GM12891 (cell line): ENCODE data around the gene NR2C2.
A peak's percentile ranks its signal among the peaks of the same experiment; 100 is the strongest.
"Not testable (repeated sequence)": the region's sequence is repeated elsewhere in the genome, so short reads cannot be mapped to it uniquely, and the experiment has no call there.

Source experiments
- DNase-seq: peaks from one replicate; pipeline ENCODE4 v3.0.0; 2011; ENCODE audit warnings: low spot score; ENCODE audit not compliant: insufficient read length
- FAIRE-seq: peaks from 2 replicates; lab custom pipeline; 2011; peaks lifted over from hg19 to GRCh38; lab: Jason Lieb, UNC
- PAX5 ChIP-seq: IDR thresholded peaks from 2 replicates; pipeline ENCODE4 v1.6.1; 2011; ENCODE audit warnings: low read length, moderate library complexity, mild to moderate bottlenecking; ENCODE audit not compliant: insufficient read depth, severe bottlenecking
- POLR2A ChIP-seq: IDR thresholded peaks from 2 replicates; pipeline ENCODE4 v1.6.1; 2011; ENCODE audit warnings: low read depth, low read length, control low read depth
- POLR2AphosphoS5 ChIP-seq: IDR thresholded peaks from 2 replicates; pipeline ENCODE4 v1.6.1; 2011; ENCODE audit warnings: low read depth, low read length, control low read depth
- POU2F2 ChIP-seq: IDR thresholded peaks from 2 replicates; pipeline ENCODE4 v1.6.1; 2011; ENCODE audit warnings: low read depth, mild to moderate bottlenecking, control low read depth, low read length, moderate library complexity
- SPI1 ChIP-seq: IDR thresholded peaks from 2 replicates; pipeline ENCODE4 v1.6.1; 2011; ENCODE audit warnings: low read depth, low read length, control low read depth
- TAF1 ChIP-seq: IDR thresholded peaks from 2 replicates; pipeline ENCODE4 v1.6.1; 2011; ENCODE audit warnings: low read depth, low read length, control low read depth

Gene NR2C2

GRCh38 chr3:14988988-14989394 is 41.6 kb downstream of the NR2C2 start:
- DNase-seq (peak; percentile 44), FAIRE-seq (peak; percentile 97)
- TF ChIP-seq PAX5: no peak
- TF ChIP-seq SPI1: peak; percentile 31; the same call in 1 of the 2 replicates
- peak; percentile 61; the same call in 1 of the 2 replicates for TF ChIP-seq POLR2A
- TF ChIP-seq TAF1: 0 out of 2 replicates have a peak, but pooled peaks have one; percentile 28
- peak; percentile 58; the same call in 1 of the 2 replicates for TF ChIP-seq POU2F2
- 0 out of 2 replicates have a peak, but pooled peaks have one; percentile 27 for TF ChIP-seq POLR2AphosphoS5

- peak; percentile 28 for FAIRE-seq
- DNase-seq: no peak
- TF ChIP-seq TAF1 (no peak), POLR2AphosphoS5 (no peak), POLR2A (no peak), SPI1 (no peak), POU2F2 (no peak), PAX5 (no peak)
These were observed 42.8 kb downstream of the NR2C2 start for GRCh38 chr3:14989943-14990779.

- DNase-seq (no peak), FAIRE-seq (no peak)
- TF ChIP-seq POU2F2: no peak
- no peak for TF ChIP-seq POLR2AphosphoS5
- TF ChIP-seq TAF1: no peak
- no peak for TF ChIP-seq PAX5
- no peak for TF ChIP-seq POLR2A
- no peak for TF ChIP-seq SPI1
These were observed 43.4 kb downstream of the NR2C2 start for GRCh38 chr3:14990780-14991148.

- FAIRE-seq (no peak), DNase-seq (no peak)
- TF ChIP-seq POU2F2 (no peak), POLR2AphosphoS5 (no peak), PAX5 (no peak), POLR2A (no peak), TAF1 (no peak), SPI1 (no peak)
These were observed 43.9 kb downstream of the NR2C2 start for GRCh38 chr3:14991151-14991742.

GRCh38 chr3:14991818-14992612 is 44.6 kb downstream of the NR2C2 start:
- TF ChIP-seq POU2F2 (no peak), SPI1 (no peak), TAF1 (no peak), POLR2A (no peak), POLR2AphosphoS5 (no peak), PAX5 (no peak)
- no peak for FAIRE-seq
- DNase-seq: no peak

- TF ChIP-seq PAX5 (no peak), POLR2A (no peak), SPI1 (no peak), POLR2AphosphoS5 (no peak), TAF1 (no peak), POU2F2 (no peak)
- FAIRE-seq: no peak
- no peak for DNase-seq
These were observed 50.6 kb downstream of the NR2C2 start for GRCh38 chr3:14997941-14998340.

GRCh38 chr3:14999182-14999581 is 51.8 kb downstream of the NR2C2 start:
- DNase-seq, FAIRE-seq: not testable (repeated sequence)

GRCh38 chr3:15007681-15008141 is 60.3 kb downstream of the NR2C2 start:
- DNase-seq: no peak
- FAIRE-seq: no peak
- TF ChIP-seq SPI1: no peak
- no peak for TF ChIP-seq TAF1
- TF ChIP-seq PAX5: no peak
- TF ChIP-seq POU2F2: no peak
- no peak for TF ChIP-seq POLR2AphosphoS5
- TF ChIP-seq POLR2A: no peak

- FAIRE-seq (no peak), DNase-seq (no peak)
- TF ChIP-seq POLR2AphosphoS5 (no peak), POU2F2 (no peak), SPI1 (no peak), PAX5 (no peak), TAF1 (no peak), POLR2A (no peak)
These were observed 61.8 kb downstream of the NR2C2 start for GRCh38 chr3:15009167-15009566.
